Osteocyte (in vitro differentiated cells): ENCODE data around the gene TMEM107. TPM values are rescaled to one million over a fixed set of nuclear protein-coding genes. Genes with fewer than 3 reads are reported as not detected.
A peak's percentile ranks its signal among the peaks of the same experiment; 100 is the strongest.

Source experiments
- DNase-seq: peaks from one replicate; pipeline ENCODE4 v3.0.0; 2021; ENCODE audit warnings: mixed read lengths; ENCODE audit not compliant: unreplicated experiment; ENCODE audit errors: extremely low spot score
- H3K27ac Mint-ChIP-seq: one replicate; pipeline ENCODE4 v1.8.0; 2021; ENCODE audit warnings: mild to moderate bottlenecking, mixed read lengths; ENCODE audit not compliant: unreplicated experiment
- H3K27me3 Mint-ChIP-seq: one replicate; pipeline ENCODE4 v1.8.0; 2021; ENCODE audit warnings: mixed read lengths; ENCODE audit not compliant: unreplicated experiment
- H3K36me3 Mint-ChIP-seq: one replicate; pipeline ENCODE4 v1.8.0; 2021; ENCODE audit warnings: mixed read lengths; ENCODE audit not compliant: unreplicated experiment
- H3K4me1 Mint-ChIP-seq: one replicate; pipeline ENCODE4 v1.8.0; 2021; ENCODE audit warnings: mixed read lengths; ENCODE audit not compliant: unreplicated experiment
- H3K4me3 Mint-ChIP-seq: one replicate; pipeline ENCODE4 v1.8.0; 2021; ENCODE audit warnings: mild to moderate bottlenecking, moderate library complexity, mixed read lengths; ENCODE audit not compliant: unreplicated experiment
- H3K9me3 Mint-ChIP-seq: one replicate; pipeline ENCODE4 v1.8.0; 2021; ENCODE audit warnings: mixed read lengths; ENCODE audit not compliant: unreplicated experiment
- CTCF ChIP-seq: fragments of 200-600 bp; sonication (generic); IDR thresholded peaks from 2 replicates; pipeline ENCODE4 v1.5.0; 2021; ENCODE audit warnings: antibody characterized with exemption, mild to moderate bottlenecking, moderate library complexity
- total RNA-seq: library from RNA; stranded (reverse); gene quantifications from 2 replicates; pipeline ENCODE4 v1.2.1, GENCODE V29; 2021

TMEM107 gene
- total RNA-seq, 1 donor from 2014 or later, result 8.4 TPM

GRCh38 chr17:8147141-8147804, 28.9 kb downstream of the TMEM107 start:
- Mint-ChIP-seq H3K4me3 (no peak overlapping the region), H3K36me3 (peaks cover 48% of the 10 kb centered on the region), H3K27me3 (no peaks in the 10 kb centered on the region), H3K9me3 (no peaks in the 10 kb centered on the region), H3K4me1 (peaks cover 14% of the 10 kb centered on the region), H3K27ac (peak overlapping the region; percentile 57)
- DNase-seq, result no peak
- TF ChIP-seq CTCF, result no peak

- H3K9me3 Mint-ChIP-seq, result no peaks in the 10 kb centered on the region
- no peak overlapping the region for H3K4me3 Mint-ChIP-seq
Observed at GRCh38 chr17:8146381-8147140, 29.6 kb downstream of the TMEM107 start.

GRCh38 chr17:8145811-8146210, 30.4 kb downstream of the TMEM107 start:
- Mint-ChIP-seq H3K4me1 (peaks cover 7% of the 10 kb centered on the region), H3K27me3 (no peaks in the 10 kb centered on the region), H3K4me3 (no peak overlapping the region), H3K9me3 (no peaks in the 10 kb centered on the region), H3K36me3 (peaks cover 58% of the 10 kb centered on the region), H3K27ac (peak overlapping the region; percentile 5)
- no peak for DNase-seq
- no peak for TF ChIP-seq CTCF

More at GRCh38 chr17:8146381-8147140, 29.6 kb downstream of the TMEM107 start:
- no peak for TF ChIP-seq CTCF
- H3K27me3 Mint-ChIP-seq, result no peaks in the 10 kb centered on the region
- H3K4me1 Mint-ChIP-seq, result peaks cover 12% of the 10 kb centered on the region
- peak overlapping the region; percentile 57 for H3K27ac Mint-ChIP-seq
- DNase-seq, result no peak
- H3K36me3 Mint-ChIP-seq, result peaks cover 53% of the 10 kb centered on the region

- Mint-ChIP-seq H3K27ac (no peak overlapping the region), H3K4me1 (peaks cover under 1% of the 10 kb centered on the region), H3K27me3 (no peaks in the 10 kb centered on the region), H3K36me3 (peaks cover 59% of the 10 kb centered on the region), H3K9me3 (no peaks in the 10 kb centered on the region), H3K4me3 (no peak overlapping the region)
- no peak for DNase-seq
- TF ChIP-seq CTCF, result no peak
Observed at GRCh38 chr17:8144401-8145231, 31.6 kb downstream of the TMEM107 start.
